CMK (cell line): ENCODE measurements around the gene TSEN54.
"Not testable (repeated sequence)": the region's sequence is repeated elsewhere in the genome, so short reads cannot be mapped to it uniquely, and the experiment has no call there.

Experiments used
- DNase-seq: peaks from one replicate; pipeline ENCODE4 v3.0.0-alpha.2; 2010; ENCODE audit warnings: low read depth

Gene TSEN54

GRCh38 chr17:75518983-75519537 is 2.7 kb downstream of the TSEN54 start:
- no peak for DNase-seq

- DNase-seq = not testable (repeated sequence)
Observed at GRCh38 chr17:75520413-75520812, 4.1 kb downstream of the TSEN54 start.

DNA sequence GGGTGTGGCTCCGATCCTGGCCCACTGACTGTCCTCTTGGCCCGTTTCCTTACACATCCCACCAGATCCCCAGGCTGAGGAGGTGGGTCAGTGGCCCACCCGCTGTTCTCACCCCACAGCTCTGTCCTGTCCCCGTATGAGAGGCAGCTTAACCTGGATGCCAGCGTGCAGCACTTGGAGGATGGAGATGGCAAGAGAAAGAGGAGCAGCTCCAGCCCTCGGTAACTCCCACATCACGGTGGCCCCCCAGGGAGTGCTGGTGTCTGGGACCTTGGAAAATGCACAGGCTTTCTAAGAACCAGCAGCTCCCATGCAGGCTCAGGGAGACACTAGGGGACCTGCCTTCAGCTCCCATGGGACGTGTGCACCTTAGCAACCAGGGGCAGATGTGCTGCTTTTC is 5.0 kb downstream of the TSEN54 start:
- no peak for DNase-seq

GRCh38 chr17:75521951-75522727 is 5.8 kb downstream of the TSEN54 start:
- DNase-seq = no peak

- no peak for DNase-seq
Observed at GRCh38 chr17:75523647-75524046, 7.3 kb downstream of the TSEN54 start.

DNA sequence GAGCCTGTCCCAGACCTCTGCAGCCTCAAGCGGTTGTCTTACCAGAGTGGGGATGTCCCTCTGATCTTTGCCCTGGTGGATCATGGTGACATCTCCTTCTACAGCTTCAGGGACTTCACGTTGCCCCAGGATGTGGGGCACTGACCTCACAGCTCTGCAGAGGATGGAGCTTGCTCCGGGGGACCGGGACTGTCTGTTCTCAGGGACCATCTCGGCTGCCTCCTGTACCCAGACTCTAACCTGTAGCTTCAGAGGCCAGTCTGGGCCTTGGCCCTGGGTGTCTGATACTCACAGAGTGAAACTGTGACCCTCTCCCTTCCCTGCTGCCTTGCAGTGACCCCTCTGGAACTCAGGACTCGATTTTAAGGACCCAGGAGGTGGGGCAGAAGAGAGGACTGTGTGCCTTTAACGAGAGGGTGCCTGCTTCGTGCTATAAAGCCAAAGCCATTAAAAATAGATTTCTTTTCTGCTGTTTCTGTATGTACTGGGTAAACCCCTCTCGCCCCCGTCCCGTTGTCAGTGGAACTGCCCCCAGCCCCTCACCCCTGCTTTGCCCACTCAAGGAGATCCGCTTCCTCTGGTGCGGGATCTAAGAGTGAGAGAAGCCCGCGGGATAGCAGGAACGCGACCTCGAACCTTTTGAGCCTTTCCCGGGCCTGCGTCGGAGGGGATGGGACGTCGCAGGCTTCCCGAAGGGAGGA is 8.1 kb downstream of the TSEN54 start:
- DNase-seq = no peak

- DNase-seq = no peak
Observed at GRCh38 chr17:75524970-75525805, 8.9 kb downstream of the TSEN54 start, which contains the start of gene LLGL2. TSS of gene LLGL2 (plus strand) at chr17:75525697. CDS start at chr17:75543427, 17,730 bp downstream.

DNA sequence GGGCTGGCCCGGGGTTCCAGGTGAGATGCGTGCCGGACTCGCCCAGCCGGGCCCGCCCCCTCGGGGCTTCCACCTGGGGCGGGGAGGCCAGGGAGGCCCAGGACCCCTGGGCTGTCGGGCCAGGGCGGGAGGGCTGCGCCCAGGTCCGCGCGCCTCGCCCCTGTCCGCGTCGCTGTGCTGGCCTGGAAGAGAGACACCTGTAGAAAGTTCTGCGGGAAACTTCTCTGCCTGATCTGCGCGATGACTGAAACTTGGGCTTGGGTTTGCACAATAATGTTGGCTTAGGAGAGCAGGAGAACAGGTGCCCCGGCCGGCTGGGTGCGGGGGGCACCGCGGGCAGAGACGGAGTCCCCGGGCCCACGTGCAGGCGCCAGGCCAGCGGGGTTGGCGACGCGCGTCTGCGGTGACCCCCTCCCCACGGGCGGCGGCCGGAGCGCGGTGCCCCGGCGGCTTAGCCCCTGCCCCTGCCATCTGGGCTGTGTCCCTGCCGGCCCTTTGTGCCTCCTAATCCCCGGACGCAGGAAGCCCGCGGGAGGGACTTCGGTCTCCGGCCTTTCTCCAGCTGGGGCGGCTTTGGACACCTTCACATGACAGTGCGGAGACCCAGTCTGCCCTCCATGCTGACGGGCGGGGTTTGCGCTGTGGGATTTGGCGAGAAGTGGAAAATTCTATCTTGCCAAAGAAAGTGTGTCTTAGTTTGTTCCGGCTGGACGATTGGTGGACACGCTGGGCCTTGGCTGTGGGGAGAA is 9.7 kb downstream of the TSEN54 start:
- DNase-seq = no peak

GRCh38 chr17:75526555-75527270 is 10.4 kb downstream of the TSEN54 start:
- no peak for DNase-seq

GRCh38 chr17:75530837-75531720 is 14.8 kb downstream of the TSEN54 start:
- no peak for DNase-seq

DNA sequence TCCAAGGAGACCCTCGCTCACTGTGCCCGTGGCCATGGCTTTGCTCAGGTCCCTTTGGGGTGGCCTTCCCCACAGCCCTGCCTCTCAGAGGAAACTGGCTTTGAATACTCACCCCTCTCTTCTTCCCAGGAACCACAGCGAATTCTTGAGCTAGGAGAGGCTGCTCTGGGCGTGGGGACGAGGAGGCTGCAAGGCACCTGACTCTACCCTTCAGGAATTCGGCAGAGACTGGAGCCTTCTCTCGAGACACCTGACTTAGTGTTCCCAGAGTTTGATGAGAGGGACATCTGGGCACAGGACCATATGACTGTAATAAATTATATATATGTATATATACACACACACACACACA is 15.4 kb downstream of the TSEN54 start:
- DNase-seq = no peak

DNA sequence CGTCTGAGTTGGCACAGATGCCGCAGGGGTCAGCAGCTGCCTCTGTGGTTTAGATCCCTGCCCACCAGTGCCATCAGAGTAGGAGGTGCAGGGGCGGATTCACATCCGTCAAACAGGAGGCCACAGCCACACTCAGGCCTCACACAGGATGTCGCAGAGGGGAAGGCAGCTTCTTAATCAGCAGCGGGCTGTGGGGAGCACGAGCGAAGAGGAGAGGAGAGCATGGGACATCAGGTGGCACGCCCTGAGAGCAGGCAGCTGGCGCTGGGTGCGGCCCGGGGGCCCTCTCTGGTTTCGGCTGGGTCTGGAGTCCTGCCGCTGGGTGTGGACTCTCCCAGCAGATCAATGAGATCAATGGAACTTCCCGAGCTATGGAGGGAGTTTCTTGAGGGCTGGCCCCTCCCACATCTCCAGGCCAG is 18.8 kb downstream of the TSEN54 start:
- DNase-seq = no peak

DNA sequence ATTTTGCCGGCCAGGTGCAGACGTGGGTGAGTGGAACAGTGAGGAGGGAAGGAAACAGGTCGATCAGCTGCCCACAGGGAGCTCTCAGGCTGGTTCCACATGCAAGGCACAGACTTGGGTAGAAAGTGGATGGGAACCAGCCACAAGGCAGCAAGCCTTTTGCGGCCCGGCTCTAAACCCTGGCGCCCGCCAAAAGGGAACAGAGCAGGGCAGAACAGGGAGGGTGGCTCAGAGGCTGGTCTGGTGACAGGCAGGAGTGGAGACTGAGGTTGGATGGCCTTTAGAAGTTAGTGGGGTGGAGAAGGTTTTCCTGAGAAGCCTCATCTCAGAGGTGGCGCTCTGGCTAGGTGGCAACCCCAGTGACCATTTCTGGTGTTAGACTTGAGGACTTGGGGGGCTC is 19.5 kb downstream of the TSEN54 start:
- no peak for DNase-seq

- DNase-seq = no peak
Observed at GRCh38 chr17:75536366-75536765, 20.0 kb downstream of the TSEN54 start.

DNA sequence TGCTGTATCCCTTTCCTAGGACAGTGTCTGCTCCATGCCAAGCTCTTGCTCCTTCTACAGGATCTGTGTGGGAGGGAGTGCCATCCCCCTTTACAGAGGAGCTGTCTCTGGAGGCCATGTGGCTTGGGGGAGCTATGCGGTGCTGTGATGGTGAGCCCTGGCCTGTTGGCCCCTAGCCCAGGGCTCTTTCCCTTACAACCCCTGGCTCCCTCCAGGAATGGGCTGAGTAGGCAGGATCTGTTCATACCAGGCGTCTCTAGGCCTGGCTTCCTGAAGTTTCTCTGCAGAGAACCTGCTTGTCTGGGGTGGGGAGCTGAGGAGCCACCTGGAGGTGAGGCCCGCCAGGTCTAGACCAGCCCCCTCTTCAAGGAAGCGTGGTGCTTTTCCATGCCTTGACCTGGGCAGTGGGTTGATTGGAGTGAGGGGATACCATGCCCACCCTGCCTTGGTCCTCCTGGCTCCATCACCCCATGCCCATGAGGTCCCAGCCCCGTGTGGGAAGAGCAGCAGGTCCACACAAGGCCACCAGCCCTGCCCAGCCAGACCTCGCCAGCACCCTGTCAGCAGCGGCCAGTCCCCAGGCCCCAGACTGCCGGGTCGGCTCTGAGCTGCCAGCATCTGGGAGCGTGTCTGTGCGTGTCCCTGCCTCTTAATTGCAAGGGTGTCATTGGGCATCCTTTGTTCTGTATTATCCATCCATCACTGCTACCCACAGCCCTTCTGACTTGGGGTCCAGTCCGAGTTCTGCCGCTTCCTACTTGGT is 23.8 kb downstream of the TSEN54 start:
- DNase-seq = no peak

GRCh38 chr17:75540923-75541503 is 24.7 kb downstream of the TSEN54 start:
- no peak for DNase-seq

GRCh38 chr17:75542229-75542628 is 25.9 kb downstream of the TSEN54 start:
- no peak for DNase-seq

DNA sequence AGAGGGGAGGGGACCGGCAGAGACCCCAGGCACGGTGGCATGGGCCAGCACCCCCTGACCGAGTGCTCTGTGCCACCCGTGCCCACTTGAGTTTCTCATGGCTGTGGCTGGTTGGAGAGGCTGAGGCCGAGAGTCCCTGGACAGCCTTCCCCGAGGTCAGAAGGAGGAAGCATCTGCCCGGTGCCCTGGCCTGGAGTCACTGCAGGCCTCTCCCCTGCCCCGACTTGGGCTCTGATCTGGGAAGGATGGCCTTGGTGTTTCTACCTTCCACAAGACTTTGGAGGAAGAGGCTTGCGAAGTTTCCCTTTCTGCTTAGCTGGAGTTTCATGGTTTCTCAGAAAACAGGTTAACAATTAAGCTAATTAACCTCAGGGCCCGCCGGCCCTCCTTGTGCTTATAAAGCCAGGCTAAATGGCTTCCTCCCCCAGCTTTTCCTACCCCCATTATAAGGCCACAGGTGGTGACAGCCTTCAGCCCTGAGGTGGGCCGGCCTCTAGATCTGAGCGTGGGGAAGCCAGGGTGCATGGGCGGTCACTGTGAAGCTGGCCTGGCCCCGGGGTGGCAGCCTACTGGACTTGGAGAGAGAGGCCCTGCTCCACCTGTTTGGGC is 26.5 kb downstream of the TSEN54 start:
- no peak for DNase-seq
